IMR-90 (cell line): ENCODE data around the gene INPP5D. TPM values are rescaled to one million over a fixed set of nuclear protein-coding genes. Genes with fewer than 3 reads are reported as not detected.
"Not testable (repeated sequence)": the region's sequence is repeated elsewhere in the genome, so short reads cannot be mapped to it uniquely, and the experiment has no call there.

Source experiments
- ATAC-seq: fragments of 200-7000 bp; cut with Tn5 transposase; 2 replicates; pipeline ENCODE4 v1.9.1; 2020; ENCODE audit warnings: low read depth, mild to moderate bottlenecking, moderate library complexity
- BruUV-seq: library from RNA; stranded (reverse); fragments of 400-500 nt; replicated peaks from 2 replicates; lab custom pipeline; 2021; lab: Mats Ljungman, UMichigan
- CTCF ChIA-PET: fragments of 300-600 bp; formaldehyde crosslinking; extraction: SDS; loops from one replicate; lab custom pipeline; 2021; ENCODE audit warnings: antibody characterized with exemption; lab: Yijun Ruan, JAX
- POLR2A ChIA-PET: fragments of 300-600 bp; sonication (Branson Sonifier 250); formaldehyde crosslinking; loops from one replicate; lab custom pipeline; 2022; ENCODE audit warnings: antibody characterized with exemption; ENCODE audit not compliant: unreplicated experiment; lab: Charles Lee
- DNase-seq: peaks from one replicate; pipeline ENCODE4 v3.0.0; 2013
- H2AFZ ChIP-seq: replicated peaks from 2 replicates; pipeline ENCODE3; 2013; ENCODE audit warnings: low read length, mild to moderate bottlenecking; ENCODE audit not compliant: poor library complexity
- H2AK5ac ChIP-seq: 2 replicates; pipeline ENCODE4 v1.6.1; 2013; ENCODE audit warnings: low read depth, low read length, inconsistent platforms
- H2AK9ac ChIP-seq: replicated peaks from 2 replicates; pipeline ENCODE3; 2013; ENCODE audit warnings: mild to moderate bottlenecking, low read depth, low read length, moderate library complexity; ENCODE audit not compliant: poor library complexity
- H2BK120ac ChIP-seq: 2 replicates; pipeline ENCODE4 v1.6.1; 2013; ENCODE audit warnings: low read depth, low read length, inconsistent platforms
- H2BK15ac ChIP-seq: 3 replicates; pipeline ENCODE4 v1.6.1; 2013; ENCODE audit warnings: low read depth, low read length, inconsistent platforms
- H2BK20ac ChIP-seq: 2 replicates; pipeline ENCODE4 v1.6.1; 2013; ENCODE audit warnings: low read depth, mild to moderate bottlenecking, inconsistent platforms, low read length, moderate library complexity
- H2BK5ac ChIP-seq: 2 replicates; pipeline ENCODE4 v1.6.1; 2013; ENCODE audit warnings: mild to moderate bottlenecking, low read depth, low read length, inconsistent platforms; ENCODE audit not compliant: poor library complexity, severe bottlenecking
- H3K14ac ChIP-seq: replicated peaks from 2 replicates; pipeline ENCODE4 v1.6.1; 2013; ENCODE audit warnings: low read depth, low read length, inconsistent platforms
- H3K18ac ChIP-seq: 2 replicates; pipeline ENCODE4 v1.6.1; 2013; ENCODE audit warnings: low read depth, low read length, control low read depth
- H3K23ac ChIP-seq: 2 replicates; pipeline ENCODE4 v1.6.1; 2013; ENCODE audit warnings: low read depth, low read length, inconsistent platforms
- H3K27ac ChIP-seq: 2 replicates; pipeline ENCODE4 v1.5.1; 2013; ENCODE audit warnings: mild to moderate bottlenecking, control low read depth, low read length; ENCODE audit not compliant: insufficient read depth
- H3K27me3 ChIP-seq: 2 replicates; pipeline ENCODE4 v1.6.1; 2013; ENCODE audit warnings: low read length; ENCODE audit not compliant: control insufficient read depth, insufficient read depth
- H3K36me3 ChIP-seq: 2 replicates; pipeline ENCODE4 v1.6.1; 2013; ENCODE audit warnings: low read length, mixed read lengths; ENCODE audit not compliant: control insufficient read depth, insufficient read depth
- H3K4ac ChIP-seq: 2 replicates; pipeline ENCODE4 v1.6.1; 2013; ENCODE audit warnings: low read depth, low read length, inconsistent platforms
- H3K4me1 ChIP-seq: 2 replicates; pipeline ENCODE4 v1.6.1; 2013; ENCODE audit warnings: low read length, mixed read lengths; ENCODE audit not compliant: control insufficient read depth, insufficient read depth
- H3K4me2 ChIP-seq: 2 replicates; pipeline ENCODE4 v1.6.1; 2013; ENCODE audit warnings: low read depth, mild to moderate bottlenecking, control low read depth, low read length, moderate library complexity
- H3K4me3 ChIP-seq: 2 replicates; pipeline ENCODE4 v1.5.1; 2013; ENCODE audit warnings: low read depth, mild to moderate bottlenecking, control low read depth, low read length, moderate library complexity; ENCODE audit not compliant: insufficient read depth
- H3K56ac ChIP-seq: 2 replicates; pipeline ENCODE4 v1.6.1; 2013; ENCODE audit warnings: low read length, inconsistent platforms; ENCODE audit not compliant: insufficient read depth; ENCODE audit errors: extremely low read depth
- H3K79me1 ChIP-seq, 2 experiments: 2 replicates each; pipeline ENCODE4 v1.6.1; 2013; ENCODE audit warnings: low read length in 2 of 2, inconsistent platforms in 1 of 2, low read depth in 1 of 2
- H3K9ac ChIP-seq: 2 replicates; pipeline ENCODE4 v1.6.1; 2013; ENCODE audit warnings: low read depth, low read length, control low read depth
- H3K9me1 ChIP-seq: 2 replicates; pipeline ENCODE4 v1.6.1; 2013; ENCODE audit warnings: low read length, inconsistent platforms; ENCODE audit not compliant: insufficient read depth
- H3K9me3 ChIP-seq: 2 replicates; pipeline ENCODE4 v1.6.1; 2013; ENCODE audit warnings: low read length; ENCODE audit not compliant: control insufficient read depth, insufficient read depth
- H4K20me1 ChIP-seq: 2 replicates; pipeline ENCODE4 v1.6.1; 2013; ENCODE audit warnings: low read length, inconsistent platforms; ENCODE audit not compliant: insufficient read depth
- H4K5ac ChIP-seq: 2 replicates; pipeline ENCODE4 v1.6.1; 2013; ENCODE audit warnings: mild to moderate bottlenecking, low read depth, low read length, control low read depth
- H4K8ac ChIP-seq, 2 experiments: 2 replicates each; pipeline ENCODE4 v1.6.1; 2013; ENCODE audit warnings: low read depth in 2 of 2, low read length in 2 of 2, control low read depth in 1 of 2, inconsistent platforms in 1 of 2
- H4K91ac ChIP-seq: 2 replicates; pipeline ENCODE4 v1.6.1; 2013; ENCODE audit warnings: low read depth, low read length, inconsistent platforms; ENCODE audit not compliant: insufficient read depth
- WGBS, 2 experiments: methylation state at CpG; one replicate each; pipeline versions ENCODE4 v1.1.5 to v1.1.7; 2013; ENCODE audit warnings: missing lambda C conversion rate in 2 of 2; ENCODE audit not compliant: insufficient read length in 1 of 2; ENCODE audit errors: extremely low coverage in 2 of 2; 5-methylcytosine and 5-hydroxymethylcytosine counted together
- dilution Hi-C: fragments of 300-500 bp; cut with HindIII; formaldehyde crosslinking; loops from one replicate; pipeline ENCODE4 v1.14.3; 2018; ENCODE audit warnings: low sequenced_read_pairs; ENCODE audit not compliant: unreplicated experiment
- in situ Hi-C: fragments of 300-500 bp; cut with MboI; formaldehyde crosslinking; loops from 3 replicates; pipeline ENCODE4 v1.14.3; 2019; ENCODE audit warnings: low sequenced_read_pairs, inconsistent platforms, mixed read lengths
- intact Hi-C: fragments of 100-400 bp; cut with micrococcal nuclease; formaldehyde crosslinking; loops from 2 replicates; pipeline ENCODE4 v1.10.0; 2022
- polyA plus RNA-seq, 3 experiments: library from polyadenylated mRNA; depleted of rRNA; stranded (reverse); fragments of >200 nt; gene quantifications; 2 replicates each; pipeline ENCODE4 v1.2.3, GENCODE V29; 2012; ENCODE audit warnings: low replicate concordance in 1 of 3
- total RNA-seq: library from RNA; depleted of rRNA; stranded (reverse); fragments of >200 nt; gene quantifications from 2 replicates; pipeline ENCODE4 v1.2.3, GENCODE V29; 2012

The INPP5D gene
- total and polyA plus RNA-seq, 2 of the 4 experiments (the other 2 are of a cell fraction): 0.18 to 0.29 TPM

- POLR2A ChIA-PET, intact Hi-C loops, H4K5ac ChIP-seq: not testable (repeated sequence)
Measured at GRCh38 chr2:233052517-233052916, 7.6 kb upstream of the INPP5D start.

More at GRCh38 chr2:233052517-233052916, 7.6 kb upstream of the INPP5D start:
- BruUV-seq, H2BK20ac ChIP-seq, H3K4ac ChIP-seq, H2BK5ac ChIP-seq, H3K18ac ChIP-seq, H3K27ac ChIP-seq, H4K20me1 ChIP-seq, H3K4me1 ChIP-seq, H3K9me1 ChIP-seq, H3K4me2 ChIP-seq, H2BK120ac ChIP-seq, DNase-seq, H3K9me3 ChIP-seq, H2AFZ ChIP-seq, H4K91ac ChIP-seq, H3K4me3 ChIP-seq, H3K23ac ChIP-seq, ATAC-seq, CTCF ChIA-PET, H3K14ac ChIP-seq, H3K9ac ChIP-seq, H2BK15ac ChIP-seq, H4K8ac ChIP-seq, H3K36me3 ChIP-seq, H3K79me1 ChIP-seq, H2AK9ac ChIP-seq, H2AK5ac ChIP-seq, H3K56ac ChIP-seq, dilution Hi-C loops: not testable (repeated sequence)
- peaks cover 38% of the 10 kb centered on the region for H3K27me3 ChIP-seq
- in situ Hi-C loops: loop anchor here (10.0 kb wide), 1 partner anchor 198 kb away; no protein-coding TSS in a partner anchor
- no CpG with 5 or more reads among the region's 4 CpGs for WGBS, 2 experiments
